ENCODE results near the gene MMP1.
"Not testable (repeated sequence)": the region's sequence is repeated elsewhere in the genome, so short reads cannot be mapped to it uniquely, and the experiment has no call there.

MMP1 gene

DNA sequence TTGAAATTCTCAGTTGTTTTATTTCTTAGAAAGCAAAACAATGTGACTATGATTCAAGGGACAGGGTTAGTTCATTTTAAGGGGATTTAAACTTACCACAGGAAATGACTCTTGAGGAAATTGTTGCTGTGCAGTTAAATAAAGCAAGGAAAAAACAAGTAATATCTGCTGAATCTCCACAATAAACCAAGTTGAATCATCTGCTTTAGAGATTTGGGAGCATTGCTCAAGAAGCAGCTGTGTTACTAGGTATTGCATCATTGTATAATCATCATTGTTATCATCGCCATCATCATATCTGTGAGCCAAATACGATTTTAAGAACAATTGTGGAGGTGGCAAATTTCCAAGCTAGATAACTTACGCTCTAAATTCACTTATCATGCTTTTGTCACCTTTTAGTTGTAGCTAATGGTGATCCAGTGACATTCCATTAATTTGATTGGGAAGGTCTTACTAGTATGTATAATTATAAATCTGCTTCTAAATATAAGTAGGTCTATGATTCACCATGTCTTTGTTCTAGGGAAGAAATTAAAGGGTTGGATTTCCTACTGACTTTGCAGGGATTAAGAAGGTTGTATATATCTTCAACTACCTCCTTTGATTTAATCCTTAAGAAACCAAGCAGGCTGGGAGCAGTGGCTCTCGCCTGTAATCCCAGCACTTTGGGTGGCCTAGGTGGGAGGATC, 37.5 kb downstream of the MMP1 start:
- DNase-seq (ENCODE audit: low spot score), result no peak

DNA sequence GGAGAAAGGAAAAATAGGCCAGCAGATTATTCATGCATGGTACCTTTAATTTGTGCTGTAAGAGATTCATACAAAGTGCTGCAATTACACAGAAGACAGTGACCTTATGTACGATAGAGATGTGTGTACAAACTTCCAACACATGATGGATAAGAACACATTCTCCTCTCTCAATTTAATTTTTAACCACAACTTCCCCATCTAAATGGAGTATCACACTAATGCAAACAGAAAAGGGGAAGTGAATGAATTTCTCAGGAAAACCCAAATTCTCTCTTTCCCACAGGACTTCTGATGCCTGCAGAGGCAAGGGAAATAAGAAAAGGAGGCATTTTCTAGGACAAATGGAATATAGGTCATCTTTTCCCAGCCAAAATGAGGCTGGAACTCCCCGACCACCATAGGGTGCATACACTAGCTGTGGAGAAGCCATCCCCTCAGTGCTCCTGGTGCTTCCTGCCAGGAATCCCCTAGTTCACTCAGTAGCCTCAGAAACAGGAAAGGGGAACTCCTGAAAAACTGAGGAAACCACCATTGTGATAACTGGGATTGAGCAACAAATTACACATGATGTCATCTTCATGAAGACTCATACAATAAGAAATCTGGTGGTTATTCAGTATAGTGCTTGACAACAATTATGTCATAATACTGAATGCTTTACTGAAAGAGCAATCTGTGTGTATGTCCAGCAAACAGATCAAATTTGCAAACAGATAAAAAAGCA, 40.0 kb downstream of the MMP1 start:
- no peak for DNase-seq (ENCODE audit: low spot score)

DNA sequence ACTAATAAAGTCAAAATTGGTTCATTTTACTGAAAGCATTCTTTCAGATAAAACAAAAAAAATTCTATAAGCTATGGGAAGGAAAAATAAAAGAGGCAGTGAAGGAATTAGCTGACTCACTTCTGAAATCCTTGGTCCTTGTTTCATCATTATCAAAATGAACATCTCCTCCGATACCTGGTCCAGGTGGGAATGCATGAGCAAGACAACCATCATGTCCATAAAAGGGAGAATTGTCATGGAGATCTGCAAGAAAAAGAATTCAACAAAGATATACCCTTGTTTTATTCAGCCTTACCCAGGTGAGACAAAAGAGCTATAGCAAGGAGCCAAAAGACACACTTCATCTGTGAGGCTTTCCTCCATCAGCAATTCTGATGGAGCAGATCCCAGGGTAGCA, 44.7 kb downstream of the MMP1 start:
- no peak for DNase-seq (ENCODE audit: low spot score)

DNA sequence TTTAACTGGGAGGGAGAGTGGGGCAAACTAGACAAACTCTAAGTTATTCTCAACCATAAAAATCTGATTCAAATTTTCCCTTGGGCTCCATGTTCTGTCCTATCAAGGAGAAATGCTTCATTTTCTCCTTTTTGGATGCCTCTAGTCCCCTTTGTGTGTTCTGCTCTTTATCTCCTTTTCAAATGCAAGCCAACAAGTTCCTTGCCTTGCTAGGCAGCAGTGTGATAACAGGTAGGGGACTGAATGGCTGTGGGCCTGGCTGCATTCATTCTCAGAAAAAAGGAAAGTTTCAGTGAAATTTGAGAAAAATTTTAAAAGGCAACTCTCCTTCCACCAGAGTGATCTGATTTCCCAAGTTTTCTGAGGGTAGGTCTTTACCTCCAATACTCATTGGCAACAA, 46.3 kb downstream of the MMP1 start:
- no peak for DNase-seq (ENCODE audit: low spot score)

DNA sequence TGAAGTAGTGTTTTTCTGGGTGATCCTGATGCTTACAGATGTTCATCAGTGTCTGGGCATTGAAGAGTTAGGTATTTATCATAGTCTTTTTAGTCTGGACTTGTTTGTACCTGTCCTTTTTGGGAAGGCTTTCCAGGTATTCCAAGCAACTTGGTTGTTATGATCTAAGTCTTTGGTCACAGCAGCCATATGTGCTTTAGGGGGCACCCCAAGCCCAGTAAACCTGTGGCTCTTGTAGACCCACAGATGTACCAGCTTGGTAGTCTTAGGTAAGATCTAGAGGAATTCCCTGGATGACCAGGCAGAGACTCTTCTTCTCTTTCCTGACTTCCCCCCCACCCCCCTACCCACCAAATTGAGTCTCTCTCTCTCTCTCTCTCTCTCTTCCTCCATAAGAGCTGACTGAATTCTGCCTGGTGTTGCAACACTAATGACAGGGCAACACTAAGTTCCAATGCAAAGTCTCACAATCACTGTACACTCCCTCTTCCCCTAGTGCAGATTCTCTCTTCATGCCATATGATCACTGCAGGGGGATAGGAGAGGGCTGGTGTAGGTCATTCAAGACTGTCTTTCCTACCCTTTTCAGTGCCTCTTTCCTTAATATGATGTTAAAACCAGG, 48.7 kb downstream of the MMP1 start:
- DNase-seq (ENCODE audit: low spot score), result no peak

DNA sequence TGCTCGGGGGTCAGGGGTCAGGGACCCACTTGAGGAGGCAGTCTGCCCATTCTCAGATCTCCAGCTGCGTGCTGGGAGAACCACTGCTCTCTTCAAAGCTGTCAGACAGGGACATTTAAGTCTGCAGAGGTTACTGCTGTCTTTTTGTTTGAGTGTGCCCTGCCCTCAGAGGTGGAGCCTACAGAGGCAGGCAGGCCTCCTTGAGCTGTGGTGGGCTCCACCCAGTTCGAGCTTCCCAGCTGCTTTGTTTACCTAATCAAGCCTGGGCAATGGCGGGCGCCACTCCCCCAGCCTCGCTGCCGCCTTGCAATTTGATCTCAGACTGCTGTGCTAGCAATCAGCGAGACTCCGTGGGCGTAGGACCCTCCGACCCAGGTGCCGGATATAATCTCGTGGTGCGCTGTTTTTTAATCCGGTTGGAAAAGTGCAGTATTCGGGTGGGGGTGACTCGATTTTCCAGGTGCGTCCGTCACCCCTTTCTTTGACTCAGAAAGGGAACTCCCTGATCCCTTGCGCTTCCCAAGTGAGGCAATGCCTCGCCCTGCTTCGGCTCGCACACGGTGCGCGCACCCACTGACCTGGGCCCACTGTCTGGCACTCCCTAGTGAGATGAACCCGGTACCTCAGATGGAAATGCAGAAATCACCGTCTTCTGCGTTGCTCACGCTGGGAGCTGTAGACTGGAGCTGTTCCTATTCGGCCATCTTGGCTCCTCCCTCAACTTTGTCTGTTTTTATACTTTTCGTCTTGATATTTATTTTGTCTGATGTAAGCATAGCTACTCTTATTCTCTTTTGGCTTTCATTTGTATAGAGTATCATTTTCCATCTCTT, 51.0 kb downstream of the MMP1 start:
- DNase-seq (ENCODE audit: low spot score), result not testable (repeated sequence)

Data from CD4-positive, alpha-beta T cell treated with Interleukin-6 at 100 ng/mL for 8 hours (primary cell).